ENCODE measurements around the gene MYLK2.
"Not testable (repeated sequence)": the region's sequence is repeated elsewhere in the genome, so short reads cannot be mapped to it uniquely, and the experiment has no call there.

MYLK2 gene

DNA sequence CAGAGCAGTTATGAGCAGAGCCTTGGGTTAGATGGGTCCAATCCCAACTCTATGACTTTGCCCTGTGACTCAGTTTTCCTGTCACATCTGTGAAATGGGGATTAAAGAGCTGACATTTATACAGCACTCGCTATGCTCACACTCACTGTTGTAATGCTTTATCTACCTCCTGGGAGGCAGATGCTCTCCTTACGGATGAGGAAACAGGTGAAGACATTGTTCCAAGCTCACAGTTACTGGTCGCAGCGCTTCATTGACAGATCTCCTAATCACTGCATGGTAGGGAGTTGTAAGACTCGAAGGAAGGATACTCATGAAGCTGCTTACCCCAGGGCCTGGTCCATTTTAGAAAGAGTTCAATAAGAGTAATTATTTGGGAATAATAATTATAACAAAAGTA lies 2.9 kb upstream of the MYLK2 start:
- DNase-seq: no peak

DNA sequence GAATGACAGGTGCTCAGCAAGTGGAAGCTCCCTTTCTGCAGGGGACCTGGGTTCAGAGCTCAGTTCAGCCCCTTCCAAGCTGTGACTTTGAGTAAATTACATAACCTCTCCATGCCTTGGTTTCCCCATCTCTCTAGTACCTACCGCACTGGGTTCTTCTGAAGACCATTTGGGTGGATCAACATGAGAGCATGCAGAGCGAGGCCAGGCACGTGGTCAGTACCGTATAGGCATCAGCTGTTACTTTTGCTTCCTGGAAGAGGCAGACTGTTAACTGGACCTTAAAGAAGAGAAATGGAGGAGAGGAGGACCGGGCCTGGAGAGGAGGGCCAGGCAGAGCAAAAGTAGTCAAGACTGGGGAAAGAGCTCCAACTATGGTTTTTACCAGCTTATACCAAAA lies 1.7 kb upstream of the MYLK2 start:
- DNase-seq: no peak

DNA sequence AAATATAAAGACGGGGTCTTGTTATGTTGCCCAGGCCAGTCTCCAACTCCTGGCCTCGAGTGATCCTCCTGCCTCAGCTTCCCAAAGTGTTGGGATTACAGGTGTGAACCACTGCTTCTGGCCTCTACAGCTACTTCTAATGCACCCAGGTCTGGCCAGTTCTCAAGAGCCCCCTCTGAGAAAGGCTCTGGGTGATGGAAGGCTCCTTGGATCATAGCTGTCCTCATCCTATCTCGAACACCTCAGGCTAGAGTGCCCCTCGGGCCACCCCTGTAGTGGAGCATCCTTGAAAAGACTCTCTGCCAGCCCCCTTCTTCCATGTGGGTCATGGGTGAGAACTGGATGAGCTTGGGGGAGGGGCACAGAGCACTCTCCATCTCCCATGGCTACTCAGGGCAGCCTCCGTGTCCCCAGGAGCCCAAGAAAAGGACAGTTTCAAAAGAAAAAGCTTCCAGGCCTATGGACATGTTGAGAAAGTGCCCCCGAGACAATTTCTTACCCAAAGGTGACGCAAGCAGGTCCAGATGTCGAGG lies 714 bp upstream of the MYLK2 start:
- DNase-seq: no peak

DNA sequence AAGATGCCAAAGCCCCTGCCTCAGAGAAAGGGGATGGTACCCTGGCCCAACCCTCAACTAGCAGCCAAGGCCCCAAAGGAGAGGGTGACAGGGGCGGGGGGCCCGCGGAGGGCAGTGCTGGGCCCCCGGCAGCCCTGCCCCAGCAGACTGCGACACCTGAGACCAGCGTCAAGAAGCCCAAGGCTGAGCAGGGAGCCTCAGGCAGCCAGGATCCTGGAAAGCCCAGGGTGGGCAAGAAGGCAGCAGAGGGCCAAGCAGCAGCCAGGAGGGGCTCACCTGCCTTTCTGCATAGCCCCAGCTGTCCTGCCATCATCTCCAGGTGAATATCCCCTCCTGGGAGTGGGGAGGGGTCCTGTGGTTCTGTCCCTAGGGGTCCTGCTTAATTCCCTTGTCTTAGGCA lies 1.1 kb downstream of the MYLK2 start:
- no peak for DNase-seq

DNA sequence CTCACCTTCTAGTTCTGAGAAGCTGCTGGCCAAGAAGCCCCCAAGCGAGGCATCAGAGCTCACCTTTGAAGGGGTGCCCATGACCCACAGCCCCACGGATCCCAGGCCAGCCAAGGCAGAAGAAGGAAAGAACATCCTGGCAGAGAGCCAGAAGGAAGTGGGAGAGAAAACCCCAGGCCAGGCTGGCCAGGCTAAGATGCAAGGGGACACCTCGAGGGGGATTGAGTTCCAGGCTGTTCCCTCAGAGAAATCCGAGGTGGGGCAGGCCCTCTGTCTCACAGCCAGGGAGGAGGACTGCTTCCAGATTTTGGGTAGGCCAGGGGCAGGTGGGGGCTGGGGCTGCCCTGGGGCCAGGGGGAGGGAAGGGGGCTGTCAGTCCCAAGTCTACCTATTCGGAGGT lies 2.3 kb downstream of the MYLK2 start:
- no peak for DNase-seq

DNA sequence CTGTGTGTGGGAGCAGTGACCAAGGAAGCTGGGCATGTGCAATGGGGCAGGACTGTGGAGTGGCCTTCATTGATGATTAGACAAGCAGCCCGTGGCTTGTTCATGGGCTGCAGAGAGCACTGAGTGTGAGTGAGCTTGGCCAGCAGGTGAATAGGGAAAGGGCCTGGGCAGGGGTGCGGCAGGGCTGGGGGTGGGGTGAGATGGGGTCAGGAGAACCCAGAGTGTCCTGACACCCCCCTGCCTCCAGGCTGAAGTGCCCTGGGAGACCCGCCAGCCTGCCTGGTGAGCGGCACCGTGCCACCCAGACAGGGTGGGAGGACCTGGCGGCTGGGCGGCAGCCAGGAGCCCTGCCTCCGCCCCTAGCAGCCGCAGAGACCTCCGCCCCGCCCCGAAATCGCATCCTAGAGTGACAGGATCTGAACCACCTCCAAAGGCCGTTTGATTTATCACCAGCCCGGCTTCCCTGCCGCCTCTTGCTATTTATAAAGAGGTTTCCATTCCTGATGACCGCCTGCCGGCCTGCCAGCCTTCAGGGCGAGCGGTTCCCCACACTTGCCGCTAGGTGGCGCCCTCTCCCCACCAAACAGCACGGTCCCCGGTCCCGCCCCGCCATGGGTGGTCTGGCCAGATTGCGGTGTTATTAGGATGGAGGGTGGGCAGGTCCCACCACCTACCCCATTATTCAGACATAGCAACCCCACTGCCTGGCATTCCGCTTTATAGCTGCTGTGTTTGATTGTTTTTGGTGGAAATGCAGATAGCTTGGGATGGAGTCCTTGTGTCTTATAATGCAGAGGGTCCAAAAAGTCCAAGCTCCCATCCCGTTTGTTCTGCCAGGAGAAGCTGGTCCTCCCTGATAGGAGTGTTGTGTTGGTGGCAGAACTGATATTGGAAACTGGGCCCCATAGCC lies 3.5 kb downstream of the MYLK2 start:
- peak; percentile 66 for DNase-seq

DNA sequence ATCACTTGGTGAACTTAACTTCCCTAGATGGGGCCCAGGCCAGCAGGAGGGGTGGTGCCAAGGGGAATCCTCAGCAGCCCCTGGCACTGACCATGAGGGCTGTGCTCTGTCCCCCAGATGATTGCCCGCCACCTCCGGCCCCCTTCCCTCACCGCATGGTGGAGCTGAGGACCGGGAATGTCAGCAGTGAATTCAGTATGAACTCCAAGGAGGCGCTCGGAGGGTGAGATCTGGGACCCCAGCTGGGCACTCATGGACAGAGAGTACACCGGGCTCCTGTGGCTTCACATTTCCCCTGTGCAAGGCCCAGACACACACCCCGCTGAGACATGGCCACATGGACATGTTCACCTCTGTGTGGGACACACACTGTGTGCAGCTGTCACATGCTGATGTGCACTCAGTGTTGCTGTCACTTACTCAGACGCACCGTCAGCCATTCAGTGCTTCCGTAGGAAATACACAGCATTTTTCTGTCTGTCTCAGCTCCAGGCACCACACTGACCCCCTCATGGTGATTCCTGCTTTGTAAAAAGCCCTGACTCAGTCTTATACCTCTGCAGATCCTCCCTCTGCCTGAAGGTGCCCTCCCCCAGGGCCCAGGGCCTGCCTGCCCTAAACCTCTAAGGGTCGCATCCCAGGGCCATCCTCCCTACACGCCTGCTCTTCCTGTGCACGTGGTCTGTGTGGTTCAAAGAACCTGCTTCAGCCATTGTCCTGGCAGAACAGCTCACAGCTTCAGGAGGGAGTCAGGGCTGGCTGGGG lies 4.4 kb downstream of the MYLK2 start:
- DNase-seq: no peak

DNA sequence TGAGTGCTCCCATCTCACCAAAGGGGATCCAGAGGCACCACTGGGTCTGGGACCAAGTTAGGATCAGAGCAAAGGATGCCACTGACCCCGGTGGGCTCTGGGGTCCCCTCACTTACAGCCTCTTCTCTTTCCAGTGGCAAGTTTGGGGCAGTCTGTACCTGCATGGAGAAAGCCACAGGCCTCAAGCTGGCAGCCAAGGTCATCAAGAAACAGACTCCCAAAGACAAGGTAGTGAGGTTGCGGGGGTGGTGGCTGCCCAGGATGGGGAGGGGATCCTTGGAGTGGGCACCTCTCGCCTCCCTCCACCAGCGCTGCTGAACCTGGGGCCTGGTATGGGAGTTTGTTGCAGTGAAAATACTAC lies 4.9 kb downstream of the MYLK2 start:
- DNase-seq: no peak

DNA sequence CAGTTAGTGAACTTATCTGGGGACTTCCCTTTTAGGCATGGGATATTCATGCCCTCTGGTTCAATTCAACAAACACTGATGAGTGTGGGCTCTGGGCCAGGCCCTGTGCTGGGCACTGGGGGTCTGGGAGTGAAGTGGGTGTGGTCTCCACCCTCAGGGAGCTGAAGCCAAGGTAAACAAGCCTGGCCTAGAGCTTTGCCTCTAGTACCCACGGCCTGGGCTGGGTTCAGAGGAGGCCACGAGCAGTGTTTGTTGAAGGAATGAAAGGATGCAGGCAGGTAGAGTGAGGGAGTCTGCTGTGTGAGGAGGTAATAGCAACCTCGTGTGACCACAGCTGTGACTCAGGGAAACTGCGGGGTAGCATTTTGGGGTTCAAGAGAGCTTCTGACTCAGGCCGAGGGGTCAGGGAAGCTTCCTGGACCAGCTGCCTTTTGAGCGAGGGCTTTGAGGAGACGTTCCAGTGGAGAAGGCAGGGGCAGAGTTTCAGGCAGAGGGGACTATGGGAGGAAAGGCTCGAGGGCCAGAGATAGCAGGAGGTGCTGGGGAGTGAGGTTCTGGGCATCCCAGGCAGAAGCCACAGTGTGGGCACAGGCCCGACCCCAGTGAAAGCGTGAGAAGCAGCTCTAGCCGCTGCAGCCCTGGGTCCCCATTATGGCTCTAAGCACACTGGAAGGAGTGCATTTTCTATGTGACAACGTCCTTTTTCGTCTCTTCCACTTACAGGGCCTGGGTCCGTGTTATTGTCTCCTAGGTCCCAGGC lies 5.6 kb downstream of the MYLK2 start:
- no peak for DNase-seq

DNA sequence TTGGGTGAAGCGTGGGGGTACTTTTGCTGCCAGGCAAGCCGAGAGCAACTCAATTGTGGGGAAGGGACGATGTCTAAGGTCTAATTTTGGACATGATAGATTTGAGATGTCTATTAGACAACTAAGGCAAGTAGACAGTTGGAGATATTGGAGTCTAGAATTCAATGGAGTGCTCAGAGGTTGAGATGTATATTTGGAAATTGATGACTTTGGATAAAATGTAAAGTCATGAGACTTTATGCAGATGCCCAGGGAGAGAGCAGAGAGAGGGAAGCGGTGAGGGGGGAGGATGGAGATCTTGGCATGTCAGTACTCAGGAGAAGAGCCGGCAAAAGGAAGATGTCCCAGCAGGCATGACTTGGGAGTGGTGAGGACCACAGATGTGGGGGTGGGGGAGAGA lies 6.9 kb downstream of the MYLK2 start:
- no peak for DNase-seq

DNA sequence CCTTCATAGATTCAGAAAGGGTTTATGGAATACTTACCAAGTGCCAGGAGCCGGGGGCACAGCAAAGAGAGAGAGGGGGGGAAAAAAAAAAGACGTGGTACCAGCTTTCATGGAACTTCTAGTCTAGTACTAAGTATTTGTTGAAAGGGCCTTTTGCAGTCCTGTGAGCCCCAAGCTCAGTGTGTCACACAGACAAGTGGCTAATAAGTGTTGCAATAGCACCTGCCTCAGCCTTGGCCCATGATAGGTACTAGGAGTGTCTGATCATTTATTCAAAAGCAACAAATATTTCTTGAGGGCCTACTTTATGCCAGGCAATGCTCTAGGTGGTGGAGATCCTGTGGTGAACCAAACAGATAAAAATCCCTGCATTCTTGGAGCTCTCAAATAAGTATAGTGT lies 7.9 kb downstream of the MYLK2 start:
- DNase-seq: no peak

DNA sequence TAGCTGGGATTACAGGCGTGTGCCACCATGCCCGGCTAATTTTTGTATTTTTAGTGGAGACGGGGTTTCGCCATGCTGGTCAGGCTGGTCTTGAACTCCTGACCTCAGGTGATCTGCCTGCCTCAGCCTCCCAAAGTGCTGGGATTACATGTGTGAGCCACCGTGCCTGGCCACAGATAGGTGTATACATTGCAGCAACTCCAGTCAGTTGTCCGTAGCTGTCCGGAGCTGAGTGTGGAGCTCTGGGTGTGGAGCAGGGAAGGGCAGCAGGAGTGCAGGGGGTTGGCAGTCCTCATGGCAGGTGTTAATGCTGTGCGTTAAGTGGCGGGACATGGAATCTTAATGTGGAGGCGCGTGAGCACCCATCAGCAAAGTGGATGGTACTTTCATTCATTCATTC lies 8.9 kb downstream of the MYLK2 start:
- not testable (repeated sequence) for DNase-seq

DNA sequence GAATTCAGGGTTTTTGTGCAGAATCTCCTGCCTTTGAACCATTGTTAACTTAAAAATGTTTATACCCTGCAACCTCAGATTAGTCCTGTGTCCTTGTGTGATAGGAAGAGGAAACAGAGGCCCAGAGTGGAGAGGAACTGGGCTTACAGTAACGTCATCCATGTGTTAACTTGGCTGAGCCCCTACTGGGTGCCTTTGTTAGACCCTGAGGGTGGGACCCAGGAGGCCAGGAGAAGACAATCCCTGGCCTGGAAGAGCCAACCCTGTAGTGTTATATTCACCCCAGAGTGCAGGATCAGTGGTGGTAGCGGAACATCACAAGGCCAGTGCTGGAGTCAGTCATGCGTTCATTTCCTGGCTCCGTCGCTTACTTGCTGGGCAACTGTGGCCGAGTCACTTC lies 10.6 kb downstream of the MYLK2 start:
- DNase-seq: no peak

DNA sequence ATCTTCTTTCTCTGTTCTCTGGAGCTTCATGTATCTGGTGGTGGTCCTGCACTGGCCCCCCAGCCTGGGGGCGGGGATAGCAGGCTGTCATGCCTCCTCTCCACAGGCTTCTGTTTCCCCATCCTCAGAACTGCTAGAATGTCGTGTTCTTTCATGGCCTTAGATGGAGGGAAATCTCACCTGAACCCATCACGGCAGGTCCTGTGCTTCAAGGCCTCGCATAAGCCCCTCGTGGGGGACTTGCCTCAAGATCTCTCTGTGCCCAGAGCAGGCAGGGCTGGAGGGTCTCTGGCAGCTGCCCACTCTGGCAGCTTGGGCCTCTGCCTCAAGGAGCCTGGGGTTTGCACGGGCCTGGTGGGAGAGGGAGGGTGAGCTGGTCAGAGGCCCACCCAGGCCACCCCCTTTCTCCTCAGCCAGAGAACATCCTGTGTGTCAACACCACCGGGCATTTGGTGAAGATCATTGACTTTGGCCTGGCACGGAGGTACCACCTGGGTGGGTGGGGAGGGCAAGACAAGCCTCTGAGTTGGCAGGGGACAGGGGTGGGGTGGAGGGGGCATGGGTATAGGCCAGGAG lies 11.3 kb downstream of the MYLK2 start:
- no peak for DNase-seq

DNA sequence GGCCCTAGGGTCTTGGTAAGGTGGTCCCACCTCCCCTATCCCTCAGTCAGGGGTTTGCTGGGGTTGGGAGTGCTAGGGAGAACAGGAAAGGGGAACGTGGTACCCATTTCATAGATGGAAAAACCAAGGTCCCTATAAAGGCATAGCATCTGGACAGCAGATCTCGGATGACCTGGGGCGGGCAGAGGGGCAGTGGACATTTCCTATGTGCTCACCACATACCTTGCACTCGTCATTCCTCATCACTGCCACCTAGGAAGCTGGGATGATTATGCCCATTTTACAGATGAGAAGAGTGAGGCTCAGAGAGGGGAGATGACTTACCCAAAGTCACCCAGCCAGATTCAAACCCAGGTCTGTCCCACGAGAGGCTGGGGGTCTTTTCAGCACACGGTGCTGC lies 12.1 kb downstream of the MYLK2 start:
- DNase-seq: no peak

DNA sequence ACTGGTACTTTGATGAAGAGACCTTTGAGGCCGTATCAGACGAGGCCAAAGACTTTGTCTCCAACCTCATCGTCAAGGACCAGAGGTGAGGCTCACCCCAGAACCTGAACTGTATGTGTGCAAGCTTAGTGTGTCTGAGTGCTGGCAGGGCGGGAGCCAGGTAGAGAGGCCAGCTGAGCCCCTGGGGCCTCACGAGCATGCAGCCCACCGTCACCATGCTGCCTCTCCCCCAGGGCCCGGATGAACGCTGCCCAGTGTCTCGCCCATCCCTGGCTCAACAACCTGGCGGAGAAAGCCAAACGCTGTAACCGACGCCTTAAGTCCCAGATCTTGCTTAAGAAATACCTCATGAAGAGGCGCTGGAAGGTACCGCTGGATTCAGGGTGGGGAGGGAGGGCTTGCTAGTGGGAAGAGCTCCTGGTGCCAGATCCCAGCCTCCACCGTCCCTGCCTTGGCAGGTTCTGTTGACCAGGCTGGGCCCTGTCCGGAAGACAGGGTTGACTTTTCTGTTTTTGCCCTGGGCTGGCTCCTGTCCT lies 12.7 kb downstream of the MYLK2 start:
- DNase-seq: no peak

DNA sequence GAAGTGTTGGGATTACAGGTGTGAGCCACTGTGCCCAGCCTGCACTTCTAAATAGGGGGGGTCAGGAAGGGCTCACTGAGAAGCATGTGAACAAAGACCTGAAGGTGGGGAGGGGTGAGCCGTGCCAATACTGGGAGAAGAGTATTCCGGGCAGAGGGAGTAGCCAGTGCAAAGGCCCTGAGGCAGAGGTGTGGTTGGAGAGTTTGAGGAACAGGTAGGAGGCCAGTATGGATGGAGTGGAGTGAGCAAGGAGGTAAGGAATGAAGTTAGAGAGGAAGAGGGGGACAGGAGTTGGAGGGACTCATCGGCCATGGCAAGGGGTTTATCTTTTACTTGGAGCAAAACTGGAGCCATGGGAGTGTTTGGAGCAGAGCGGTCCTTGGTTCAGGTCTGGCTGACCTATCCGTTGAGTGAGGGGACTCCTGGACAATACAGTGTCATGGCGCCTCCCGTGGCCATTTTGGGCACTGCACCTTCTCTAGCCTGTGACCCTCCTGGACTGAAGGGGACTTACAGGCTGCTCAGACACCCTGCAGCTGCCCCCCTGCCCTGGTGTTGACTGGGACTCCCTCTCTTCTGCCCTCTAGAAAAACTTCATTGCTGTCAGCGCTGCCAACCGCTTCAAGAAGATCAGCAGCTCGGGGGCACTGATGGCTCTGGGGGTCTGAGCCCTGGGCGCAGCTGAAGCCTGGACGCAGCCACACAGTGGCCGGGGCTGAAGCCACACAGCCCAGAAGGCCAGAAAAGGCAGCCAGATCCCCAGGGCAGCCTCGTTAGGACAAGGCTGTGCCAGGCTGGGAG lies 14.2 kb downstream of the MYLK2 start:
- no peak for DNase-seq

DNA sequence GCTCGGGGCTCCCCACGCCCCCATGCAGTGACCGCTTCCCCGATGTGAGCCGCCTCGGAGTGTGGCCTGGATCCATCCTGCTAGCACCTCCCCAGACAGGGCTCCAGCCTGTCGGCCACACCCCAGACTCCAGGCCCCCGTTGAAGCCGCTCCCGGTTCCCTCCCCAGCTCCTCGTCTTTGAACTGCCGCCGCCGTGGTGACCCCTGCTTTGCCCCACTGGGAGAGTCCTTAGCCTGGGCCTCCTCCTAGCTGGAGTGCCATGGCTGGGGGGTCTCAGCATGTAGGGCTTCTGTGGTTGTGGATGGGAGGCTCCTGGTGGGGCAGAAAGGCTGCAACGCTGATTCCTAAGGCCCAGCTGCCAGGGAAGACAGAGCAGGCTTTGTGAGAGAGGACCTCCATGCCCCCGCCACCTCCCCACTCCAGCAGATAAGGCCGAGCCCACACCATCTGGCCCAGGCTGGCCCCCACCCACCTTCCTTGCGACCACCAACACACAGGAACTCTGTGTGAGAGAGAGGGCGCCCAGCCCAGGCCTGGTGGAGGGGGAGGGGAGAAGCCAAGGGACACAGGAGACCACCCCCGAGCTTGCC lies 14.9 kb downstream of the MYLK2 start:
- no peak for DNase-seq

DNA sequence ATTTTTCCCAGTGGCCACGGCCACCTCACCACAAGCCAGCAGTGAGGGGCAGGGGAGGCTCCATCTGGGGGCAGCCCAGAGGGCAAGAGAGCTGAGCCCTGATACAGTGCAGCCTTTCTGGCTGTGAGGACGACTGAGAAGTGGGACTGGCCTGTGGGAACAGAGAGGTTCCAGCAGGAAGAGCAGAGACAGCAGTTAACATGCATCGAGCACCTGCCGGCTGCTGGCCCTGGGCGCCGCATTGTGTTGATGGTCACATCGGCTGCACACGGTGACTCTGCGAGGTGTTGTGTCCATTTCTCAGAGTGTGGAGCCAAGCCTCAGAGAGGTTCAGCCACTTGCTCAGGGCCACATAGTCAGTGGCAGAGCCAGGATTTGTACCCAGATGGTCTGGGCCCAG lies 16.4 kb downstream of the MYLK2 start:
- no peak for DNase-seq

DNA sequence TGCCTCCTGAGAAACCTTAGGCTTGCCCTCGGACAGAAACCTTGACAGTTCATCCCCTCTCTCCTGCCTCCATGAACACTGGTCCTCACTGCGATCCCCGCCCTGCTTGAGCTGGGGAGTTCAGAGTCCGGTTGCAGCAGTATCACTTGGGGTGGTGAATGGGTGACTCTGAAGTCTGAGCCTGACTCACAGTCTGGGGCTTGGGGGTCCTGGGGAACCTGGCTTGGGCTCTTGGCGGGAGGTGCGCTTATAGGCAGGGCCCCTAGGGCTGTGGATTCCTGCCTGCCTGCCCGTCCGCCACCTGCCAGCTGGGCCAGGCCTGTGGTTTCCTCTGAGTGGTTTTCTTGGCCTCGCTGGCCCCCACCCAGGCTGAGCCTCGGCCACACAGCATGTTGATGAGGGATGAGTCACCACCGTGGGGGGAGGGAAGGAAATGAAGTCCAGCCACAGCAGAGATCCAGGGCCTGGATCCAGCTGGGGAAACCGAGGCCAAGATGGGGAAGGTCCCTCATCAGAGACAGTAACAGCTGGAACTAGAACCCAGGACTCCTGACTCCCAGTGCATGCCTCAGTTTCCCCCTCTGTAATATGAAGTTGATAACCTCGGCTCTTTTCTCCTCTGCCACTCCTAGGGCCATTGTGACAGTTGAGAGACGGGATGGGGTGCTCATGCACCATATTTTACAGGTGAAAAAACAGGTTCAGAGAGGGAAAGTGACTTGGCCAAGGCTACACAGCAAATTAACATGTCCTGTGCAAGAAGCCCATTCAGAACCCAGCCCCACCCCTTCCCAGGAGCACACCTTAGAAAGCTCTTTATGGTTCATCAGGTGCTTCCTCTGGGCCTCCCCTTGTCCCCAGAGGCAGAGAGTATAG lies 17.1 kb downstream of the MYLK2 start:
- no peak for DNase-seq
